HG02973 (cell line): Measurements from ENCODE around the gene RRAGD.

ENCODE experiments used
- ATAC-seq: cut with Tn5 transposase; IDR thresholded peaks from one replicate; pipeline ENCODE4 v1.9.1; 2021; ENCODE audit warnings: moderate library complexity; ENCODE audit not compliant: unreplicated experiment

The RRAGD gene

DNA sequence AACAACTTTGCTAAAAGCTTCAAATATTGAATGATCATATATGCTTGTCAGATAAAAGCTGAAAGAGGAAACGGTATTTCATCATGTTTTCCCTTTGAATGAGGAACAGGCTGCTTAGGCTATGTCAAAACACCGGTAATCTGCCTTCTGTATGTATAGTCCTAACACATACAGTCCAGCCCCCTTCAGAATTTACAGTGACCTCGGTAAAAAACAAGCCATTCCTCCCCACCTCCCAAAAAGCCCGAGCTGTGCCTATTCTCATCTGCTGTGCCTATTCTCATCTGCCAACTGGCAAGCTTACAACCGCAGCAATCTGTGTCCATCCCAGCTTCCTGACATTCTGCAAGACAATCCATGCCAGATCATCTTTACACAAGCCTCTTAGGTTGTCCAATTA, 32.8 kb downstream of the RRAGD start:
- ATAC-seq = no peak

- ATAC-seq = no peak
Measured at GRCh38 chr6:89378628-89379027, 33.4 kb downstream of the RRAGD start.

DNA sequence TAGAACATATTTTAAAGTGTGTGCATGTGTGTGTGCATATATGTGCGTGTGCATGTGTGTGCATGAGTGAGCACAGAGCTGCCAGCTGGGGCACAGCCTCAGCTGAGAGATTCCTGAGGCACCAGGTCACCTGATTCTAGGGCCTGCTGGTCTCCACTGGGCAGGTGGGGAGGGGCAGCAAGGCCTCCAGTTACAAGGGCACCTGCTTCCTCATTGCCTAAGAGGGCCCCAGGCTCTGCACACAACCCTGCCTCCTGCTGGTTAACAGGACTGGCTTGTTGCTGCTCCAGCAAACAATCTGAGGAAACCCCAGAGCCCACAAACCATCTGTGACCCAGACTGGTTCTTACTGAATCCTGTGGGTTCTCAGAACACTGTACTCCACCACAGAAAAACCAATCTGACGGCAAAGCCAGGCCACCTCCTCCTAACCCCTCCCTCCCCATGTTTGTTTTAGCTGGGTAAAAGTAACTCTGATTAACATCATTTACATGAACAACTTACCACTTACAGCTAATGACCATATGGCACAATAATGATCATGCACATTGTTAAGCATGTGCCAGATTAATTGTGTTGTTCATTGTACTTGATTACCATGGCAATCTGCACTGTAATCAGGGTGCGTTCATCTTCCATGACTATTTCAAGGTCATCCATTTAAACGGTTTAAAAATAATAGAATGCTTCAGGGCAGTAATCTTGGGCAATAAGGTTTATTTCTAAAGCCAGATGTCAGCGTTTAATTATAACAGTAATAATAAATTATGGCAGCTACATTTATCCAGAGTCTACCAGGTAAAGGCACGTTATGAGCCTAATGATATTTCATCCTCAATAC, 36.4 kb downstream of the RRAGD start:
- ATAC-seq = peak; percentile 79

- ATAC-seq = peak; percentile 45
Measured at GRCh38 chr6:89372506-89372901, 39.6 kb downstream of the RRAGD start.

DNA sequence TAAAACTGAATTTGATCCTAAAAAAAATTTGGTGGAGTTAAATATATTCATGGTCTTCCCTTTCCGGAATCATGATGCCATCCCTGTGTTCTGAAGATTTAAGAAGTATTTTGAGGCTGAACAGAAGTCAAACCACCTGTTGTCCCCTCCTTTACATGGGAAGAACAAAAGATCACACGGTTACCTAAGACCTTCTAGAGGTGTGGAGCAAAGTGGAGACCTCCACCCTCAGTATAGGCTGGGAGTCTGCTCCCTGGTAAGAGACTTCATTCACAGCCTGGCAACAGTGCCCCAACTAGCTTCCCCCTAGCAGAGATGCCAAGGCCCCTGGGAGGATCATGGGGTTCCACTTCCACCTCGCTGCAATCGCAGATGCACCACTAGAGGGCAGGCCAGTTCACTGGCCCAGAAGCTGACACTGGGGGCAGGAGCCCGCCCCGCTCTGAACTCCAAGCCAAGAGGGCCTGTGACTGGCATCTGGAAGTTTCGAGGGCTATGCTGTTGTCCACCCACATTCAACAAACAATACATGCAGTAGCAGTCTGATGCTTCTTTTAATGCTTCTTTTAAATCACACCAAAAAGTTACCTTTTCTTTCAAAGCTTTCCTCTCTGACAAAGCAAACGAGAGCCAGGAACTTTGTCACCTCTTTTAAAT, 40.1 kb downstream of the RRAGD start:
- ATAC-seq = peak; percentile 59

- ATAC-seq = no peak
Measured at GRCh38 chr6:89368999-89369398, 43.1 kb downstream of the RRAGD start.

DNA sequence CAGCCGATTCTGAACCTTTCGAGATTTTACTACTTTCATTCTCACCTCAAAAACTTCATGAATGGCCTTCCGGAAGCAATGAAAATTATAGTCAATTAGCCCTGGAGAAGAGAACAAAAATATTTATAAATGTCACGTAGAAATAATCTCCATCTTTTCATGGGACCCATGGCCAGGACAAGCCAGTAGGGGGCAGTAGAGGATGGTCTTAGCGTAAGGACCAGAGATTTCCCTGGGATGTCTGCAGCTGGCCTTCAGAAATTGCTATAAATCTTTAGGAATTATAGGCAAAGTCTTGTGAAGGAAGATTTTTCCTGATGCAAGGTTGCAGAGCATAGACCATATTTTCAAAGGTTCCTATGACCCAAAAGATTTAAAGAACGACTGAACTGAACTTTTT, 44.0 kb downstream of the RRAGD start:
- no peak for ATAC-seq

GRCh38 chr6:89364586-89364985, 47.5 kb downstream of the RRAGD start:
- no peak for ATAC-seq

DNA sequence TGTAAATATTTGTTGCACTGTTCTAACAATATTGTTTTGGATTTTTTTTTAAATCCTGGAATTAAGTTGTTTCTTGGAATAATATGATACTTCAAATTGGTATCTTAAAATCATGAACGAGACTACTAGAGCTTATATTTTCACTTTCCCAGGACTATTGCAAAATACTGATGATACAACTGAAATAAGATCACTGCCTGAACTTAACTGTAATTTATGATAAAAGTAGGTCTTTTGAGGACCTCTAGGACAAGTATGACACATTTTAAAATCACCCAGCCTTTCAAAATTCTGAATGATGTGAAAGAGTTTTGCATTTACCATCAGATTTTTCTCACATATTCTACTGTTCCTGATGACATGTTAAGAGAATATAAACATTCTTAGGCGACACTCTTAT, 50.9 kb downstream of the RRAGD start:
- ATAC-seq = no peak

- peak; percentile 41 for ATAC-seq
Measured at GRCh38 chr6:89360415-89360999, 51.6 kb downstream of the RRAGD start.

GRCh38 chr6:89359561-89359960, 52.5 kb downstream of the RRAGD start:
- no peak for ATAC-seq

- ATAC-seq = peak; percentile 36
Measured at GRCh38 chr6:89357390-89357789, 54.7 kb downstream of the RRAGD start.

GRCh38 chr6:89356642-89357170, 55.4 kb downstream of the RRAGD start:
- ATAC-seq = no peak

DNA sequence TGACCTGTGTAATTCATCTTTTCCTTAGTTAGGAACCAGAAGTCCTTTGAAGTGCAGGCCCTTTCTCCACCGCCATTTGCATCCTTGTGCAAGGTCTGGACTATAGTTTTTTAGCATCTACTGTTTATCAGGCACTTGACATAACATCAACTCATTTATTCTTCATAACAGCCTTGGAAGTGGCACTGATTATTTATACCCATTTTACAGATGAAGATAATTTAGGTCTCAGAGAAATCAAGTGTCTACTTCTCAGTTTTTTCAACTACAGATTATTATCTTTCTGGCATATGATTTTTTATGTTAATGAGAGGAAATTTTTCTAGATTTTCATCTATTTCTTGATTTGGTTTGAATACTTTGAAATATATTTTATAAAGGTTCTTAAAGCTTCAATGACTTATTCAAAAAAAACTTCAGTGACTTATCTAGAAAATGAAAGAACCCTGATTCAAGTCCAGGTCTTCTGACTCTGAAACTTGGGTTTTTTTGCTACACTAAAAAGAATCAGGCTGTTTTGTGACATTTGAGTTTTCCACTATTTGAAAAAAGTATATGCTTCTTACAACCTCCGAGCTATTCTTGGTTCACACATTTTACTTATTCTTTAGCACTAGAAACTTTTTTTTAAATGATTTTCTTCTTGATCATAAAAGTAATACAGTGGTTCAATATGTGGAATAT, 56.4 kb downstream of the RRAGD start:
- no peak for ATAC-seq

DNA sequence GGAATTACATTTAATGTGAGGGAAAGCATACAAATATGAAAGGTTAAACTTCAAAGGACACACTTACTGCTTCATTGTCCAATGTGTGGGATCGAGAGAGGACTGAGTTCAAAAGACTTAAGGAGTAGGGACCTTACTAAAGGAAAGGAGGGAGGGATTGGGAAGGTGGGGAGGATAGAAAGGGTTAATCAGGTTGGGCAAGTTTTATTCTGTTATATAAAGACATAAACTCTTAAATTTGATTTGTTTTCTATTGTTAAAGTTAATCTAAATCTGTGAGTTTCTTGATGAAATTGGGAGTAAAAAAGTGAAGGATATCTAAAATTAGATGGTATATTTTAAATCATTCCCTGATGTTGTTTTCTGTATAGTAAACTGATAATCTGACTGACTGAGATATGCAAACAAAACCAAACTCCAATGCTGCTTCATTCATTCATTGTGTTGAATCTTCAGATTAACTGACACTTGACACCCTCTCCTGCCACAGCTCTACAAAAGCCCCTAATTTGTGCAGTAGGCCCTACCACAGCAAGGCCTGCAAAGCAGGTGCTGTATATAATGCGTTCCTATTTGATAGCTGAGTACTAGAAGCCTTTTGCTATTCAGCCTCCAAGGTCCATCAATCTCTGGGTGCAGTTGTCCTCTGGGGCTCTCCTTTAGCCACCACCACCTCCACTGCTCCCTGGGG, 58.2 kb downstream of the RRAGD start:
- no peak for ATAC-seq

GRCh38 chr6:89353118-89353556, 58.9 kb downstream of the RRAGD start:
- no peak for ATAC-seq

DNA sequence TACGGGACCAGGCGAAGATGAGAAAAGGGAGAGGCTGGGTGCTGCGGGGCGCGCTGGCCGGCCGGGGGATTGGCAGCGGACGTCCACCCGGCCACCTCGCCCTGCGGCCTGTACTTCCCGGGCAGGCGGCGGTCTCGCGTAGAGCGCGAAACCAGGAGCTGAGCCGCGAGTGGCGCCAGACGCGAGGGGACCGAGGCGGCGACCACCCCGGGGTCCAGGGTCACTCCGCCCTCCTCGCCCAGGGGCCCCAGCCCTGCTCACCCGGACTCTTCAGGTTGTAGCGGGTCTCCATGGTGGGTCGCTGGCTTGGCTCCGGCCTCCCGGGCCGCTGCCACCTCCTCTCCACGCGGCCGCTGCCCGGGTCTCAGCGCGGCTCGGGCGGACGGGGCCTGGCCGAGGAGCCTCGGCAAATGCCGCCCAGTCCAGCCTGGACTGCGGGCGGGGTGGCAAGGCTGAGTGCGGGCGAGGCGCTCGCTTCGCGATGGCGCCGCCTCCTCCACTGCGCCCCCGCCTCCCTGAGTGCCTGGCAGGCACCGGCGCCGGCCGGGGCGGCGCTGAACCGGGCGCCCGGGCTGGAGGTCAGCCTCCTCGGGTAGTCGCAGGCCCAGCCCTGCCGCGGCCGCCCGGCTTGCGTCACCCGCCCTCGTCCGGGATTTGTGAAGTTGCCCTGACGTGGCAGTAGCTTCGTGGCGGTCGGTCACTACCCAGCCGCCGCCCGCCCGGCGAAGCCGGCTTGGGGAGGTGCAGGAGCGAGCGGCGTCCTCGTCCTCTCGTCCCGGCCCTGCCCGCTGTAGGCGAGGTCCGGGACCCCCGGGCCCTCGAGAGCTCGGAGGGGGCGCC, 59.6 kb downstream of the RRAGD start, which contains the start of gene UBE2J1:
Gene UBE2J1, minus strand, starts transcription at position 445 of the 840 bp plus-strand sequence. Its CDS starts 153 bp downstream, at position 292.
- peak; percentile 36 for ATAC-seq

GRCh38 chr6:89351671-89352277, 60.3 kb downstream of the RRAGD start:
- ATAC-seq = no peak
